GM12878 (cell line): ENCODE measurements around the gene TNRC6C. TPM values are rescaled to one million over a fixed set of nuclear protein-coding genes. Genes with fewer than 3 reads are reported as not detected.

Source experiments
- ATAC-seq: fragments of 200-7000 bp; cut with Tn5 transposase; 3 replicates; pipeline ENCODE4 v1.9.1; 2020; ENCODE audit warnings: mild to moderate bottlenecking, moderate library complexity
- BruUV-seq: library from RNA; stranded (reverse); fragments of 400-500 nt; replicated peaks from 2 replicates; lab custom pipeline; 2021; lab: Mats Ljungman, UMichigan
- CTCF ChIA-PET: fragments of 300-600 bp; sonication (Branson Sonifier 250); formaldehyde crosslinking; extraction: SDS; loops from one replicate; lab custom pipeline; 2021; ENCODE audit warnings: inconsistent platforms; lab: Yijun Ruan, JAX
- POLR2A ChIA-PET: fragments of 350-600 bp; formaldehyde crosslinking; extraction: SDS; loops from one replicate; lab custom pipeline; 2021; ENCODE audit warnings: inconsistent platforms; lab: Charles Lee
- RAD21 ChIA-PET: fragments of 300-600 bp; sonication (Branson Sonifier 250); formaldehyde crosslinking; loops from one replicate; lab custom pipeline; 2023; ENCODE audit warnings: antibody characterized with exemption; ENCODE audit not compliant: unreplicated experiment; lab: Charles Lee
- SMC1A ChIA-PET: fragments of 300-600 bp; sonication (Branson Sonifier 250); formaldehyde crosslinking; loops from one replicate; lab custom pipeline; 2023; ENCODE audit not compliant: unreplicated experiment, uncharacterized antibody; lab: Charles Lee
- DNase-seq: peaks from one replicate; pipeline ENCODE4 v3.0.0-alpha.2; 2011; ENCODE audit warnings: low read depth, low spot score
- FAIRE-seq: peaks from 3 replicates; lab custom pipeline; 2011; peaks lifted over from hg19 to GRCh38; lab: Jason Lieb, UNC
- H2AFZ ChIP-seq: 2 replicates; pipeline ENCODE4 v1.6.0; 2011; ENCODE audit warnings: low read depth, low read length, control low read depth; ENCODE audit not compliant: control insufficient read depth
- H3K27ac ChIP-seq: 2 replicates; pipeline ENCODE4 v1.5.1; 2011; ENCODE audit warnings: control low read depth; ENCODE audit not compliant: control insufficient read depth, insufficient read depth
- H3K27me3 ChIP-seq, 2 experiments: replicated peaks in 1 of 2; 2 replicates each; pipeline versions ENCODE4 v1.6.0 to v1.6.1; 2011; ENCODE audit warnings: low read length in 1 of 2; ENCODE audit not compliant: control insufficient read depth in 2 of 2, insufficient read depth in 2 of 2
- H3K36me3 ChIP-seq, 2 experiments: 2 replicates each; pipeline ENCODE4 v1.5.1; 2011; ENCODE audit warnings: low read length in 1 of 2; ENCODE audit not compliant: control insufficient read depth in 2 of 2, insufficient read depth in 2 of 2
- H3K4me1 ChIP-seq: 2 replicates; pipeline ENCODE4 v1.6.1; 2011; ENCODE audit warnings: mild to moderate bottlenecking, low read length, moderate library complexity, mixed read lengths; ENCODE audit not compliant: control insufficient read depth, insufficient read depth
- H3K4me2 ChIP-seq: 2 replicates; pipeline ENCODE4 v1.6.0; 2011; ENCODE audit warnings: control low read depth; ENCODE audit not compliant: control insufficient read depth, insufficient read depth
- H3K4me3 ChIP-seq: fragments of 200-600 bp; sonication (generic); 2 replicates; pipeline ENCODE4 v1.5.1; 2016
- H3K79me2 ChIP-seq: 2 replicates; pipeline ENCODE4 v1.6.0; 2011; ENCODE audit warnings: low read length; ENCODE audit not compliant: control insufficient read depth, insufficient read depth
- H3K9ac ChIP-seq: 2 replicates; pipeline ENCODE4 v1.8.0; 2011; ENCODE audit warnings: low read length, control low read depth, mixed read lengths; ENCODE audit not compliant: control insufficient read depth, insufficient read depth
- H3K9me3 ChIP-seq: replicated peaks from 3 replicates; pipeline ENCODE4 v1.5.1; 2011; ENCODE audit warnings: mild to moderate bottlenecking, low read length; ENCODE audit not compliant: control insufficient read depth, insufficient read depth
- H4K20me1 ChIP-seq: 2 replicates; pipeline ENCODE4 v1.6.0; 2011; ENCODE audit not compliant: control insufficient read depth, insufficient read depth
- CBFB ChIP-seq: IDR thresholded peaks from 2 replicates; pipeline ENCODE4 v1.6.1; 2016; ENCODE audit warnings: antibody characterized with exemption, low read depth
- E2F8 ChIP-seq: fragments of 450-650 bp; IDR thresholded peaks from 2 replicates; pipeline ENCODE4 v1.6.1; 2018; ENCODE audit warnings: mild to moderate bottlenecking, low read depth, moderate library complexity; ENCODE audit not compliant: partially characterized antibody
- EZH2 ChIP-seq: IDR thresholded peaks from 2 replicates; pipeline ENCODE4 v1.6.1; 2012; ENCODE audit warnings: low read depth, mild to moderate bottlenecking, control low read depth, inconsistent platforms, low read length, borderline replicate concordance; ENCODE audit not compliant: control insufficient read depth
- FOXM1 ChIP-seq: IDR thresholded peaks from 2 replicates; pipeline ENCODE4 v1.6.1; 2012; ENCODE audit warnings: low read depth, mild to moderate bottlenecking, inconsistent platforms, low read length, moderate library complexity
- HDAC2 ChIP-seq: fragments of 200-600 bp; sonication (generic); IDR thresholded peaks from 2 replicates; pipeline ENCODE4 v1.6.1; 2017
- LARP7 ChIP-seq: fragments of 450-650 bp; IDR thresholded peaks from 2 replicates; pipeline ENCODE4 v1.6.1; 2017; ENCODE audit warnings: mild to moderate bottlenecking
- NFIC ChIP-seq: IDR thresholded peaks from 2 replicates; pipeline ENCODE4 v1.6.1; 2012; ENCODE audit warnings: low read depth, mild to moderate bottlenecking, inconsistent platforms, low read length, moderate library complexity
- NFXL1 ChIP-seq: fragments of 450-650 bp; IDR thresholded peaks from 2 replicates; pipeline ENCODE4 v1.6.1; 2017; ENCODE audit warnings: antibody characterized with exemption, mild to moderate bottlenecking, borderline replicate concordance
- SMAD1 ChIP-seq: fragments of 450-650 bp; IDR thresholded peaks from 2 replicates; pipeline ENCODE4 v1.6.1; 2018; ENCODE audit warnings: mild to moderate bottlenecking, low read depth; ENCODE audit not compliant: partially characterized antibody
- WGBS: methylation state at CpG from one replicate; pipeline ENCODE4 v1.1.6; 2016; ENCODE audit warnings: low lambda C conversion rate; ENCODE audit not compliant: insufficient replicate concordance, insufficient coverage; ENCODE audit errors: missing lambda C conversion rate; 5-methylcytosine and 5-hydroxymethylcytosine counted together
- in situ Hi-C: fragments of 300-500 bp; cut with MboI; formaldehyde crosslinking; loops from 9 replicates; pipeline ENCODE4 v1.14.3; 2018; ENCODE audit warnings: mixed read lengths
- intact Hi-C: fragments of 100-400 bp; cut with micrococcal nuclease; formaldehyde crosslinking; loops from one replicate; pipeline ENCODE4 v1.14.2; 2022; ENCODE audit not compliant: unreplicated experiment
- polyA plus RNA-seq, 11 experiments: library from polyadenylated mRNA; depleted of rRNA in 4 of 11; unstranded in 6 of 11; stranded (reverse) in 5 of 11; fragments of >200 nt; fragmentation: Nextera tagmentation in 4 of 11; fragmentation: Illumina TruSeq in 1 of 11; extraction: Ambion mirVana in 4 of 11; extraction: Trizol in 1 of 11; gene quantifications; 1 replicate in 1 of 11; 2 replicates in 10 of 11; pipeline versions ENCODE4 v1.2.1 to v1.2.3, GENCODE V29; 2011 to 2016; ENCODE audit warnings: inconsistent platforms in 2 of 11, missing spikeins in 2 of 11, low read depth in 1 of 11
- total RNA-seq, 4 experiments: library from RNA; depleted of rRNA in 3 of 4; stranded (reverse); fragments of >200 nt in 3 of 4; fragmentation: Illumina TruSeq in 1 of 4; extraction: Trizol in 1 of 4; gene quantifications; 2 replicates each; pipeline versions ENCODE4 v1.2.1 to v1.2.3, GENCODE V29; 2013 to 2021
- TF ChIP-seq, protein P1 (sequence below): fragments of 450-650 bp; IDR thresholded peaks from 2 replicates; pipeline ENCODE4 v1.6.1; 2016; ENCODE audit warnings: mild to moderate bottlenecking, moderate library complexity, borderline replicate concordance
- TF ChIP-seq, protein P2 (sequence below): fragments of 150-350 bp; IDR thresholded peaks from 2 replicates; pipeline ENCODE4 v1.6.1; 2016; ENCODE audit warnings: low read depth, low read length
- TF ChIP-seq, protein P3 (sequence below): fragments of 450-650 bp; IDR thresholded peaks from 2 replicates; pipeline ENCODE4 v1.6.1; 2017; ENCODE audit warnings: low read depth, mild to moderate bottlenecking, moderate library complexity

The TNRC6C gene
- total and polyA plus RNA-seq, 10 of the 15 experiments (the other 5 are each of a cell fraction or from before 2014, with no cell fraction given) = 0.40 to 6.1 (median 0.96) TPM

DNA sequence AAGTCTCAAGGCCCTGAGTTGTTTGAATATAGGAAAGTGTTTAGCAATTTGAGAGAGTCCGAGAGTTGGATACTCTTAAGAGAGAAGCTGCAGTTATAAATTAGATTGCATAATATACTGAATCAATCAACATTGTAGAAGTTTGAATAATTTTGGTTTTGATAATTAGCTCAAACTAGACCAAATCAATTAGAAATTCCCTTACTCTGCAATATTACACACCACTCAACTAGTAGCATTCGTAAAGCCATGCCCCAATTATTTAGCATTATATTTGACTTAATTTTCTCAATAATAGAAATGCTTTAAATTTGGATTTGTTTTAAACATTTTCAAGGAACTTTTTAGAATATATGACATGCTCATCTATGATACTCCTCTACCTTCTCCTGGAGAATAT is 49.1 kb downstream of the TNRC6C start:
- WGBS = 65% methylated on average over 2 of the region's 2 CpGs
- BruUV-seq = no TSS peak
- TF ChIP-seq LARP7 = no peak
- no peak for TF ChIP-seq HDAC2
- TF ChIP-seq E2F8 = no peak
- TF ChIP-seq, protein P1, sequence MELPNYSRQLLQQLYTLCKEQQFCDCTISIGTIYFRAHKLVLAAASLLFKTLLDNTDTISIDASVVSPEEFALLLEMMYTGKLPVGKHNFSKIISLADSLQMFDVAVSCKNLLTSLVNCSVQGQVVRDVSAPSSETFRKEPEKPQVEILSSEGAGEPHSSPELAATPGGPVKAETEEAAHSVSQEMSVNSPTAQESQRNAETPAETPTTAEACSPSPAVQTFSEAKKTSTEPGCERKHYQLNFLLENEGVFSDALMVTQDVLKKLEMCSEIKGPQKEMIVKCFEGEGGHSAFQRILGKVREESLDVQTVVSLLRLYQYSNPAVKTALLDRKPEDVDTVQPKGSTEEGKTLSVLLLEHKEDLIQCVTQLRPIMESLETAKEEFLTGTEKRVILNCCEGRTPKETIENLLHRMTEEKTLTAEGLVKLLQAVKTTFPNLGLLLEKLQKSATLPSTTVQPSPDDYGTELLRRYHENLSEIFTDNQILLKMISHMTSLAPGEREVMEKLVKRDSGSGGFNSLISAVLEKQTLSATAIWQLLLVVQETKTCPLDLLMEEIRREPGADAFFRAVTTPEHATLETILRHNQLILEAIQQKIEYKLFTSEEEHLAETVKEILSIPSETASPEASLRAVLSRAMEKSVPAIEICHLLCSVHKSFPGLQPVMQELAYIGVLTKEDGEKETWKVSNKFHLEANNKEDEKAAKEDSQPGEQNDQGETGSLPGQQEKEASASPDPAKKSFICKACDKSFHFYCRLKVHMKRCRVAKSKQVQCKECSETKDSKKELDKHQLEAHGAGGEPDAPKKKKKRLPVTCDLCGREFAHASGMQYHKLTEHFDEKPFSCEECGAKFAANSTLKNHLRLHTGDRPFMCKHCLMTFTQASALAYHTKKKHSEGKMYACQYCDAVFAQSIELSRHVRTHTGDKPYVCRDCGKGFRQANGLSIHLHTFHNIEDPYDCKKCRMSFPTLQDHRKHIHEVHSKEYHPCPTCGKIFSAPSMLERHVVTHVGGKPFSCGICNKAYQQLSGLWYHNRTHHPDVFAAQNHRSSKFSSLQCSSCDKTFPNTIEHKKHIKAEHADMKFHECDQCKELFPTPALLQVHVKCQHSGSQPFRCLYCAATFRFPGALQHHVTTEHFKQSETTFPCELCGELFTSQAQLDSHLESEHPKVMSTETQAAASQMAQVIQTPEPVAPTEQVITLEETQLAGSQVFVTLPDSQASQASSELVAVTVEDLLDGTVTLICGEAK = no peak
- TF ChIP-seq SMAD1 = no peak
- TF ChIP-seq NFXL1 = no peak
- TF ChIP-seq NFIC = no peak
- no peak for TF ChIP-seq EZH2
- TF ChIP-seq, protein P2, sequence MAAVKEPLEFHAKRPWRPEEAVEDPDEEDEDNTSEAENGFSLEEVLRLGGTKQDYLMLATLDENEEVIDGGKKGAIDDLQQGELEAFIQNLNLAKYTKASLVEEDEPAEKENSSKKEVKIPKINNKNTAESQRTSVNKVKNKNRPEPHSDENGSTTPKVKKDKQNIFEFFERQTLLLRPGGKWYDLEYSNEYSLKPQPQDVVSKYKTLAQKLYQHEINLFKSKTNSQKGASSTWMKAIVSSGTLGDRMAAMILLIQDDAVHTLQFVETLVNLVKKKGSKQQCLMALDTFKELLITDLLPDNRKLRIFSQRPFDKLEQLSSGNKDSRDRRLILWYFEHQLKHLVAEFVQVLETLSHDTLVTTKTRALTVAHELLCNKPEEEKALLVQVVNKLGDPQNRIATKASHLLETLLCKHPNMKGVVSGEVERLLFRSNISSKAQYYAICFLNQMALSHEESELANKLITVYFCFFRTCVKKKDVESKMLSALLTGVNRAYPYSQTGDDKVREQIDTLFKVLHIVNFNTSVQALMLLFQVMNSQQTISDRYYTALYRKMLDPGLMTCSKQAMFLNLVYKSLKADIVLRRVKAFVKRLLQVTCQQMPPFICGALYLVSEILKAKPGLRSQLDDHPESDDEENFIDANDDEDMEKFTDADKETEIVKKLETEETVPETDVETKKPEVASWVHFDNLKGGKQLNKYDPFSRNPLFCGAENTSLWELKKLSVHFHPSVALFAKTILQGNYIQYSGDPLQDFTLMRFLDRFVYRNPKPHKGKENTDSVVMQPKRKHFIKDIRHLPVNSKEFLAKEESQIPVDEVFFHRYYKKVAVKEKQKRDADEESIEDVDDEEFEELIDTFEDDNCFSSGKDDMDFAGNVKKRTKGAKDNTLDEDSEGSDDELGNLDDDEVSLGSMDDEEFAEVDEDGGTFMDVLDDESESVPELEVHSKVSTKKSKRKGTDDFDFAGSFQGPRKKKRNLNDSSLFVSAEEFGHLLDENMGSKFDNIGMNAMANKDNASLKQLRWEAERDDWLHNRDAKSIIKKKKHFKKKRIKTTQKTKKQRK = no peak
- TF ChIP-seq, protein P3, sequence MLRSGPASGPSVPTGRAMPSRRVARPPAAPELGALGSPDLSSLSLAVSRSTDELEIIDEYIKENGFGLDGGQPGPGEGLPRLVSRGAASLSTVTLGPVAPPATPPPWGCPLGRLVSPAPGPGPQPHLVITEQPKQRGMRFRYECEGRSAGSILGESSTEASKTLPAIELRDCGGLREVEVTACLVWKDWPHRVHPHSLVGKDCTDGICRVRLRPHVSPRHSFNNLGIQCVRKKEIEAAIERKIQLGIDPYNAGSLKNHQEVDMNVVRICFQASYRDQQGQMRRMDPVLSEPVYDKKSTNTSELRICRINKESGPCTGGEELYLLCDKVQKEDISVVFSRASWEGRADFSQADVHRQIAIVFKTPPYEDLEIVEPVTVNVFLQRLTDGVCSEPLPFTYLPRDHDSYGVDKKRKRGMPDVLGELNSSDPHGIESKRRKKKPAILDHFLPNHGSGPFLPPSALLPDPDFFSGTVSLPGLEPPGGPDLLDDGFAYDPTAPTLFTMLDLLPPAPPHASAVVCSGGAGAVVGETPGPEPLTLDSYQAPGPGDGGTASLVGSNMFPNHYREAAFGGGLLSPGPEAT = no peak
- no peak for TF ChIP-seq CBFB
- no peak for TF ChIP-seq FOXM1

More for the DNA sequence above, 49.1 kb downstream of the TNRC6C start:
- FAIRE-seq (no peak), ATAC-seq (no peak), DNase-seq (no peak)
- H3K36me3 ChIP-seq = no peaks in the 10 kb centered on the region
- H3K4me3 ChIP-seq = no peak overlapping the region
- H4K20me1 ChIP-seq = no peaks in the 10 kb centered on the region
- CTCF ChIA-PET = no interaction called here
- no peaks in the 10 kb centered on the region for H3K9me3 ChIP-seq
- no peak overlapping the region for H2AFZ ChIP-seq
- no peaks in the 10 kb centered on the region for H3K79me2 ChIP-seq
- H3K4me2 ChIP-seq = no peak overlapping the region
- intact Hi-C loops (no loop called here), in situ Hi-C loops (no loop called here)
- POLR2A ChIA-PET = no interaction called here
- no peak overlapping the region for H3K27ac ChIP-seq
- RAD21 ChIA-PET = no interaction called here
- no peaks in the 10 kb centered on the region for H3K4me1 ChIP-seq
- SMC1A ChIA-PET = interaction anchor here (2.2 kb wide), 1 partner anchor 13 kb away, joined by 5 read pairs; no protein-coding TSS in a partner anchor
- H3K27me3 ChIP-seq = no peaks in the 10 kb centered on the region
- no peak overlapping the region for H3K9ac ChIP-seq
